Stimulated activated CD8-positive, alpha-beta memory T cell treated with anti-CD3 and anti-CD28 coated beads, Interleukin-7, amount 100 ng/mL, for 4 hours (primary cell): ENCODE measurements around the gene EBF3.

Experiments used
- DNase-seq, 2 donors: peaks; one replicate each; pipeline ENCODE4 v3.0.0-alpha.2; 2020; ENCODE audit warnings: low read depth in 2 of 2

Gene EBF3

GRCh38 chr10:129959544-129960480 is 4.3 kb downstream of the EBF3 start:
- no peak for DNase-seq

- no peak for DNase-seq
Observed at GRCh38 chr10:129958629-129959543, 5.2 kb downstream of the EBF3 start.

DNA sequence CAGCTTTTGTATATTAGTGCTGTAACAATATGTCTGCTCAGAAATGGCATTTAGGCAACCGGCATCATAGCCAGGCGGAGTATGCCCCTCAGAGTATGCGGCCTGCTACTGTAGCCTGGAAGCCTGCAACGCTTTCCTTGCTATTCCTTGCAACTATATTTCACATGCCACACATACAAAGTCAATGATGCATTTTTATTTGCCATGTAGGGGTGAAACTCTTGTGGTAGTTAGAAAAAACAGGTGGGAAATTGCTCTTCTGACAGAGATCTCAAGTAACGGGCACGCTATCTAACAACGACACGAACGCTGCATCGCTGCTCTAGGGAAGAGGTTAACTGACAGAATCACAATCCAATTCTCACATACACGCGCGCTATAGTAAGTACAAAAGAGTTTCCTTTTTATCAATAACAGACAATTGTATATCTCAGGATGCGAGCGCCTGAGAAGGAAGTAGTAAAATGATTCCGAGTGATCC is 5.9 kb downstream of the EBF3 start:
- no peak for DNase-seq

DNA sequence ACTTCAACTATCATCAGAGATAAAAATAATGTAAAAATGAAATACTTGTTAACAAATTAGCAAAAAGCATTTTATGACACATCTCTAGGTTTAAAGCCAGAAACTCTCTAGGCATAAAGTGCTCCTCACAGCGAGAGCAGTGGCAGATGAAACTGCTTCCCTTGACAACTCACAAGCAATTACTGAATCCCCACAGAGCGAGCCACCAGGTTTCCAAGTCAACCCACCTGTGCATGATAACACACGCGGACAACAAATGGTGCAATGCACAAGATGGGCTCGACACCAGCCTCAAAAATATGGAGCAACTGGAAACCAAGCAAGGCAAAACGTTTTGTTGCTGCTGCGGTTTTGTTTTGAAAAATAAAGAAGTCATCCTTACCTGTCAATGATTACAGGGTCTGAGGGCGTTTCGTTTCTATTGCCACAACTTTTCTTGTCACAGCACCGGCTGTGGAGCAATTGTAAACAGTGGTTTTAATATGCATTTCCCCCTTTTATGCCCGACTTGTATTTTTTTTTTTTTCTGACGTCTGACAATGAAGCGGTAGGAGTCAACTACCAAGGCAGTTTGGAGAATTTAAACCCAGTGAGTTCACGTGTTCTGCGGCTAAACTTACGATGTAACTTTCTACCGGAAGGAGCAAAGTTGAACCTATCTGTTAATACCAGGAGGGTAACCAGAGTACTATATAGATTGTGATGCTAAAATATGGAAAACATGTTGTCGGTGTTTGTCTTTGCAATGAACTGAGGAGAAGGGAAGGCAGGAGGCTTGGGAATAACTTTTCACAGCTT is 7.0 kb downstream of the EBF3 start:
- DNase-seq: no peak

DNA sequence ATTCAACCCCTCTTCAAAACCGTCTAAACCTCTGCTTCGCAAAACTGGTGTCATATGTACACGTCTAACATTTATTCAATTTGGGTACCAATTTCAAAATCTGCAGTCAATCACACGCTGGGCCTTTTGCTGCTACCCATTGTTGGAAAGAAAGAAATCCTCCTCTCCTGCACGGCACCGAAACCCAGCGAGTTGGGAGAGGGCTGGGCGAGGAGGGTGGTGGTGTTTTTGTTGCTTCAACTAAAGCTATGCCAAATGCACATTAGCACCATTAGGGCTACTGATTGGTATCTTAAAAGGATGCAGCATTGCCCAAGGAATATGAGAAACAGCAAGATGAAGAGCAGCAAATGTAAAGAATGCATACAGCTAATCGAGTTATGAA is 7.8 kb downstream of the EBF3 start:
- DNase-seq: no peak

GRCh38 chr10:129955601-129956285 is 8.3 kb downstream of the EBF3 start:
- DNase-seq: no peak

GRCh38 chr10:129954492-129955315 is 9.4 kb downstream of the EBF3 start:
- no peak for DNase-seq

DNA sequence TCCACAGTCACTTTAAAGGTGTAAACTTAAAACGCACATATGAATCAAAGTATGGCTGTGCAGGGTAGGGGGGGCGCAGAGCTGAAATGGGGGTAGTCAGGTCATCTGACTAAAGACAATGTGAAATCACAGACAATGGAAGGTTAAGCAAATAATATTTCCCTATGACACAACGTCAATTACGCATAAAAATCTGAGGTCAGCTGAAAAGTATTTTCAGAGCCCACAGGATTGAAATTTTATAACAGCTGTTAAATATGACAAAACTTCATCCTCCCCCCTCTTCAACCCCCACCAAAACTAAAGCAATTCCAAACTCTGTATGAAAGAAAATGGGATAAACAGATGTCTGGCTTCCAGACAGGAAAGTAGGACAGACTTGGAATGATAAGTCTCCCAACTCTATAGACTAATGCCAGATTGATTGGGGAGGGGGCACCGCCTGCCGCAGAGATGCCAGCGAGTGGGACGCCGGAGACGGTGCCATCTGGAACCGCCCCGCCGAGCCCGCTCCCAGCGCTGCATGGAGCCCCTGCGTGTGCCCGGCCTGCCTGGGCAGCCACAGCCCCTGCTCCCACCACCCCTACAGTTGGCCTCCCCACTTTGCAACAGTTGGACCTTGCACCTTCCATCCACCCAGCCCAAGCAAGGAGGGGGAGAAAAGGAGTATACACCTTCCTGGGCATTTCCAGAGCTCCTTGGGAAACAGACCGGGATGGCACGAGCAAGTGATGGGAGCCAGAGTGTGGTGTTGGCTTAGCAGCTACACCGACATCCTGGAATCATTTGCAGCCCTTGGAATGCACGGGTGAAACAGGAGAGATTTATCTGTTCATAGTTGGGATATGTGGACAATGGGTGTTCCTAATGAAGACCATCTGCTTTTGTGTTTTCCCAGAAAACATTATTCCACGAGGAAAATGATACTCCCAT is 10.7 kb downstream of the EBF3 start:
- DNase-seq: no peak

DNA sequence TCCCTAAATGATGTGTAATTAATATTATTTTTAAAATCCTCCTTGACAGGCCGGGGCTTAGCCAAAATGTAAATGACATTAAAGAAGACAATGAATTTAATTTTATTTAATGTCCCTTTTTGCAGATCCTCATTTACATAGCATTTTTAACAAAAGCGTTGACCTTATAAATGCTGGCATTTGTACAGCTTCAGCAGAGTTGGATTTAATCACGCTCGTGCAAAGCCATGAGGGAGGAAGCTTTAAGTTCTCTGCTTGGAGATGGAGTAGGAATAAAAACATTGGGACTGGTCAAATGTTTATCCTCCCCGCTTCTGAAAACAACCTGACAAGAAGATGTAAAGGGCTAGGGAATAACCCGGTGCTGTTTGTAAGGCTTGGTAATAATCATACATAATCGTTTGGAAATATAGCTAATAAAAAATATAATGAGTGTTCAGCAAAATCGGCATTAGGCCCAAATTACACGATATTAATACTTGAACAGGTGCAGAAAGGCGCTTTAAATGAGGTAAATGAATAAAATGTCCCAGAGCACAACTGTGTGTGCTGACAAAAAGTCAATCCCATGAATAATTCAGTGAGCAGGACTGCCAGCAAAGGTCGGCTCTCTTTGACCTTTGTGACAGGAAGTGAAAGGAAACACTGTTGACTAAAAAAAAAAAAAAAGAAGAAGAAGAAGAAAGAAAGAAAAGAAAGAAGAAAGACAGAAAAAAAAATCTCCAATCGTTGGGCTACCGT is 11.5 kb downstream of the EBF3 start:
- DNase-seq: no peak

- no peak for DNase-seq
Observed at GRCh38 chr10:129951970-129952265, 12.2 kb downstream of the EBF3 start.

GRCh38 chr10:129951101-129951969 is 12.7 kb downstream of the EBF3 start:
- no peak for DNase-seq

- DNase-seq: no peak
Observed at GRCh38 chr10:129950676-129951075, 13.4 kb downstream of the EBF3 start.

DNA sequence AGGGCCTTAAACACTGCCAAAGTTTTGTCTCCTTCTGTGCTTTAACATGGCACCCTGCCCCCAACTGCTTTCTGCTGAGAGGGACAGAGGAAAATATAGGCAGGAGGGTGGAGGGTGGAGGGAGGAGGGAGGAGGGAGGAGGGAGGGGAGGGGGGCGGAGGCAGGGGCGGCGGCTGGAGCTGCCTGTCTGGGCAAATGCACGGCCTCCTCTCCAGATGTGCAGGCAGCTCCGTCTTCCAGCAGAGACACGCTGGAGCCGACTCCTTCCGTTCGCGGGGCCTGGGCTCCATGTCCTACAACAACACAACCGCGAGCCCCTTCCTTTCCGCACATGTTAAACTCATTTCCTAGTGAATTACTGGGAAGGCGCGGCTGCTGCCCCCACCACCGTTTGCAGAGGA is 14.2 kb downstream of the EBF3 start:
- no peak for DNase-seq

- DNase-seq: no peak
Observed at GRCh38 chr10:129949411-129949810, 14.7 kb downstream of the EBF3 start.

- no peak for DNase-seq
Observed at GRCh38 chr10:129946859-129947258, 17.2 kb downstream of the EBF3 start.

DNA sequence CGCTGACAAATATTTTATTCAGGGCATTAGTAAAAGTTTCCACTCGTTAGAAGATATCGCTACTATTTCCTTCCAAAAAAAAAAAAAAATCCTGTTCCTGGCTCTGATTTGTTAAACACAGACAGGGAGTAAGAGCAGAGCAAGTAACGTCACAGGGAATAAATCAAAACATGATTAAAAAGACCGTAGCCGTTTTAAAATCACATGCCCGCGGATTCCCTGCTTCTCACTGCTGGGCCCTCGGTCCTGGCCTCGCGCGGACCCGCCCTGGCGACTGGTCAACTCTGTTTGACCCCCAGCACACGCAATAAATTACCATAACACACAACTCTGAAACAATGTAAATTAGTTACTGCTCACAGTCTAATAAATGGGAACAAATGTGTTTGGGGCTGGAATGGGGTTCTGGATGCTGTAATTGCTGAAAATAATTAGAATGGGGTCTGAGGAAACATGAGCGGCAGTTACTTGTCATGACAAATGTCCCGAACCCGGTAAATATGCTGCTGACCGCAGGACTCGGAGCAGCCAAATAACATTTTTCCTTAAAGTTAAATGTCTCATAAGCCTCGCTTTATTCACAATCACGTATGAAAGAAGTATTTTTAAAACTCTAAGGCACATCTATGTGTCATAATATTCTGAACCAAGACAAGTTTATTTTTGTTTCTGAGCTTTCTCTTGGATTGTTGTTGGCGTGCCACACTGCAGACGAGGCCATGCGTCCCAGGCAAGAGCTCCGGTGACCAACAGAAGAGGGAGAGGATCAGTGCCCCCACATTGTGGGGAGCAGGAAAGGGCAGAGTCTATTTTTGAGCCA is 17.9 kb downstream of the EBF3 start:
- no peak for DNase-seq

GRCh38 chr10:129945526-129945925 is 18.5 kb downstream of the EBF3 start:
- DNase-seq: no peak
